ENCODE results near the gene B3GNT8.
A peak's percentile ranks its signal among the peaks of the same experiment; 100 is the strongest.
"Not testable (repeated sequence)": the region's sequence is repeated elsewhere in the genome, so short reads cannot be mapped to it uniquely, and the experiment has no call there.

B3GNT8 gene

DNA sequence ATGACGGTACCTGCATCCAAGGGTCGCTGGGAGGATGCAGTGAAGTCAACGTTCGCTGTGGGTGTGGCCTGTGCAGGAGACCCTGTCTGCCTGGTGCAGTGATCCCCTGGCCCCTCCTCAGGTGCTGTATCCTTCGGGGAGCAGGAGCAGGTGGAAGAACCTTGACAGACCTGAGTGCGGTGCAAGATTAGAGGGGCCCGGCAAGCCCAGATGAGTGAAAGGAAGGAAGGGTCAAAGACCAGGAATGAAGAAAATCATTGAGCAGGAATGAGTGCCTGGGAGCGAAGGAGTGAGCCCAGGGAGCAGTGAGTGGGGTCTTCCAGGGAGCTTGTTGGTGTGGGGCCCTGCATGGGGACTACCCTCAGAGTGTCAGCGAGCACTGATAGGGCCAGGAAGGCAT is 12.7 kb downstream of the B3GNT8 start:
- DNase-seq (ENCODE audit: low spot score) = no peak

DNA sequence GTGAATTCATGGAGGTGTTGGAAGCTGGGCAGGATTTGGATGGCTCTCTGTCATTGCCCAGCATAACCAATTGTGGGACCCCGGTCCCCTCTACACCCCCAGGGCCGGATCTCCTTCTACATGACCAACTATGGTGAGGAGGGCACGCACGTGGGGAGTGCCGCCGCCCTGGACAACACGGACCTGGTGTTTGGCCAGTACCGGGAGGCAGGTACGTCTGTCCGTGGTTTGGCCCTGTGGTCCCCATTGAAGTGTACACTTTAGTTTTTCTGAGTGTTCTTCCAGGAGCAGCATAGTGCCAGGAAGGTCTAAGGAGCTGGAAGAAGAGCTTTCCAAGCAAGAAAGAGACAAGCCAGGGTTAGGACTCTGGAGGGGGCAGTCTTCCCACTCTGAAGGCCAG is 13.2 kb downstream of the B3GNT8 start:
- DNase-seq (ENCODE audit: low spot score) = no peak

DNA sequence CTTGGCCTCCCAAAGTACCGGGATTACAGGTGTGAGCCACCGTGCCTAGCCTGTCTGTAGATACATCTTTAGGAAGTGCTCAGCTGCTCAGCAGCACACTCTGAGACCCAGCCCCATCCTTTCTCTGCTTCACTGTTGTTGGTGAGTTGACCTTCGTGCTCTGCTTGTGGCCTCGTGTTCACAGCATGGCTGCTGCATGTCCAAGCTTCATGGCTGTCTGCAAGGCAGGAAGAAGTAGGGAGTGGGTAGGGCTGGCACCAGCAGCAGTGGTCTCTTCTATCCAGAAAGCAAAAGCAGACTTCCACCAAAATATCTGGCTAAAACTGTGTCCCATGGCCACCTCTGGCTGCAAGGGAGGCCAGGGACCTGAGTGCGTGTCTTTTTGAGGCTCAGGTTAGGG is 14.2 kb downstream of the B3GNT8 start:
- no peak for DNase-seq (ENCODE audit: low spot score)

DNA sequence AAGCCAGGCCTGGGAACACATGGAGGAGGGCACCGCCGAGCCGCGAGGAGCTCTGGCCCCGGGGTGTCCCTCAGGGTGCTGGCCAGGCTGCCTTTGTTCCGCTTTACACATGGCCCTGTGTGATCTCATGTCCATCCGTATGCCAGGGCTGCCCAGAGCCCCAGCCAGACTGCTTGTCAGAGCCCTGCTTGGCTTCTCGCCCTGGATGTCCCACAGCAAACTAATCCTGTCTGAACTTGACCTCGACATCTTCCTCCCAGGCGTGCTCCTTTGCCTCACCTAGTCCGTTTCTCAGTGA is 15.3 kb downstream of the B3GNT8 start:
- DNase-seq (ENCODE audit: low spot score) = no peak

DNA sequence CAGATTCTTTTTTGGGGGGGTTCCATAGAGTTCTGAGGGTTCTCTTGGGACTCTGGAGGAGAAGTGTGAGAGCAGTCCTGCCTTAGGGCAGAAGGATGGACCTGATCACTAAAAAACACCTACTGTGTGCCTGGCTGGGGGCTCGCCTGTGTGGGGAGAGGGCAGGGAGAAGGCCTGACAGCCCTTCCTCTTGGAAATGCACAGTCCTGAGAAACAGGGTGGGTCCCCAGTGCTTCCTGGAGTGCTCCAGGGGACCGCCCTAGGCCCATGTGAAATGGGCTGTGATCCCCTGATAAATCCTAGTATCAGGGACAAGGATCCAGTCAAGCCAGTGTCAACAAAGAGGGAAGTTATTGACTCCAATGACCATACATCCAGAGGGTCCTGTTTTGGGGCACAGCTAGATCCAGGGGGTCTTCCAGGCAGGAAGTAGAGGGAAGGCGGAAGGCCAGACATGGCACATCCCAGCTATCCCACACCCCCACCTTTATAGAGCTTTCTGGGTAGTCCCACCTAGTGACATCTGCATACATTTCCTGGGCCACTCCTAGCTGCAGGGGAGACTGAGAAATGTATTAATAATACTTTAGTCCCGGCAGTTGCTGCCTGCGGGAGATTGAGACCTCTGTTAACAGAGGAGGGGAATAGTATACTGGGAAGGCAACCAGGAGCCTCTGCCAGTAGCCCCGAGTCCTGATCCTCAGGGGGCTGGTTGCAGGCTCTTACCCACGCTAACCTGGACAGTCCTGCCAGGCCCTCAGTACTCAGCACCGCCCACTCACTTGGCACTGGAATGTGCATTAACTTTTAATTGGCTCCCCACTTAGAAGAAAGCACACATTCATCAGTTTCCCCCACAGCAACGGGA is 15.8 kb downstream of the B3GNT8 start:
- no peak for DNase-seq (ENCODE audit: low spot score)

DNA sequence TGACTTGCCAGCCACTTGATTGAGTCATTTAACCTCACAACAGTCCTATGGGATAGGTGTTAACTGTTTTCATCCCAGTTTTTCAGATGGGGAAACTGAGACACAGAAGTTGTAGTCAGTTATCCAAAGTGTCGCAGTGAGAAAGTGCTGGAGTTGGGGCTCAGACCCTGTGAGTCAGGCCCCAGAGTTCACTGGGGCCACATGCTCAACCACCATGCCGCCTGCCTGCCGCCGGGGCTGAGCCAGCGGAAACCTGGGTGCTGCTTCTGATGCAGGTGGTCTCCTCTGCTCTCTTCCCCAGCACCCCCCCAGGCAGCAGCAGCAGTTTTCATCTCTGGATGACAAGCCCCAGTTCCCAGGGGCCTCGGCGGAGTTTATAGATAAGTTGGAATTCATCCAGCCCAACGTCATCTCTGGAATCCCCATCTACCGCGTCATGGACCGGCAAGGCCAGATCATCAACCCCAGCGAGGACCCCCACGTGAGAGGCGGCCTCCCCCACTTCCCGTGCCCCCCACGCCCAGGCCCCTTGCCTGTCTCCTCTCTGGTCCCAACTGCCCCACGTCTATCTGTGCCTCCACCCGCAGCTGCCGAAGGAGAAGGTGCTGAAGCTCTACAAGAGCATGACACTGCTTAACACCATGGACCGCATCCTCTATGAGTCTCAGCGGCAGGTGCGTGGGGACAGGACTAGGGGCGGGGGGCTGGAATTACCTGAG is 16.7 kb downstream of the B3GNT8 start:
- DNase-seq (ENCODE audit: low spot score) = no peak

DNA sequence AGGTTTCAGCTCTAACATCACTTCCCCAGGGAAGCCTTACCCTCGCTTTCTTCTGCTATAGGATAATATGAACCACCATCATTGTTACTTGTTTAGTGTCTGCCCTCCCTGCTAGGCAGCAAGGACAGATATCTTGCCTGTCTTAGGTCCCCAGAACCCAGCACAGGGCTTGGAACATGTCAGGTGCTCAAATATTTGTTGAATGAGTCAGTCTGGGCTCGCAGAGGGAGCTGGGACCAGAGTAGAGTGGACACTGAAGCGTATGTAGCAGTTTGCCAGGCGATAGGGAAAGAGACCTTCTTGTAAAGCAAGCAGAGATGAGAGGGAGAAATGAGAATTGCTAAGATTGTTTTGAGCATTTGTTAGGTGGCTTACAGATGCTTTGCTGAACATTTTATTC is 17.9 kb downstream of the B3GNT8 start:
- no peak for DNase-seq (ENCODE audit: low spot score)

DNA sequence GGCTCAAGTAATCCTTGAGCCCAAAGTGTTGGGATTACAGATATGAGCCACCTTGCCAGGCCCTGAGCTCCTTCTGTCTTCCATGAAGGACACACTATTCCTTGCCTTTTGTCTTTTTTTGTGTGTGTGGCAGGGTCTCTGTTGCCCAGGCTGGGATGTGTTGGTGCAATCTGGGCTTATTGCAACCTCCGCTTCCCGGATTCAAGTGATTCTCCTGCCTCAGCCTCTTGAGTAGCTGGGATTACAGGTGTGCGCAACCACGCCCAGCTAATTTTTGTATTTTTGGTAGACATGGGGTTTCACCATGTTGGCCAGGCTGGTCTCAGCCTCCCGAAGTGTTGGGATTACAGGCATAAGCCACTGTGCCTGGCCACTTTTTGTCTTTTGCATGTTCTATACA is 18.3 kb downstream of the B3GNT8 start:
- DNase-seq (ENCODE audit: low spot score) = not testable (repeated sequence)

DNA sequence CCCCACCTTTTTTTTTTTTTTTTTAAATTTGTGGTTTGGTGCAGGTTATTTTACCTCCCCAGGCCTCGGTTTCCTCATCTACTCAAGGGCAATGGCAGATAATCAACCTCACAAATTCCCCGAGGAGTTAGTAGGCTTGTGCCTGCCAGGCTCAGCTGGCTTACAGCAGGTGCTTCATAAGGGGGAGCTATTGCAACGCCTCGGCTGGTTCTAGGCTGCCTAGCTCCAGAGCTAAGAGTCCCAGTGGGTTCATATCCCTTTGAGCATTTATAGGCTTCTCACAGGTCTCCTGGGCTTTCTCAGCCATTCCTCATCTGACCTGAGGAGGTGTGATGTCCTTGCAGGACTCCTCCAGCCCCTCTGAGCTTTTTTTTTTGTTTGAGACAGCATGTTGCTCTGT is 18.9 kb downstream of the B3GNT8 start:
- no peak for DNase-seq (ENCODE audit: low spot score)

DNA sequence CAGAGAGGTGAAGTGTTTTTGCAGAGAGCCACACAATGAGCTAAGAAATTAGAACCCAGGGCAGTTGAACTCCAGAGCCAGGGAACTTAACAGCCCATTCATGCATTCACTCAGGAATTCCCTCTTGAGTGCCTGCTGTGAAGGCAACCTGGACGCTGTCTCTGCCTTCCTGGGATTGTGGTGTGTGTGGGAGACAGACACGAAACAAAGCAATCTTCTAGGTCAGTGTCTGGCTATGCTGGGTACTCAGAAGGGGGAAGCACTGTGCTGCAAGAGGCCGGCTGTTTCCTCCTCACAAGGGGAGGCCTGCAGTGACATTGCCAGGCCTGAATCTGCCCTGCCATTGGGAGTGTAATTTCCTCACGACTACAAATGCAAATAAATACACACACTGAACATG is 19.9 kb downstream of the B3GNT8 start:
- DNase-seq (ENCODE audit: low spot score) = no peak

DNA sequence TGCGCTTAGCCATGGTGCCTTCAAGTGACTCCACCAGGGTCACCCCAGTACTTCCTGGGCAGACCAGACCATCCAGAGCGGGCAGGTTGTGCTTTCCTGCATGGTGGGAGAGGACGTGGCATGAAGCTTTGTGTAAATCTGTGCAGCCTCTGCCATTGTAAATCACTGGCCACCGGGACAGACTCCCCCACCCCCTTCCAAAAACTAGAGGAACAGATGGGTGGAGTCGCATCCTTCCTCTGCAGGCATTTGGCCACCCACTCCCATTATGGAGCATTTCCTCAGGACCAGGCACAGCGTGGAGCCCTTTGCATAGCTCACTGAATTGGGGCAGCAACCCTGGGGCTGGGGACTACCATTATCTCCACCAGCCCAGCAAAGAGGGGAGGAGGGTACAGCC is 21.4 kb downstream of the B3GNT8 start:
- DNase-seq (ENCODE audit: low spot score) = no peak

DNA sequence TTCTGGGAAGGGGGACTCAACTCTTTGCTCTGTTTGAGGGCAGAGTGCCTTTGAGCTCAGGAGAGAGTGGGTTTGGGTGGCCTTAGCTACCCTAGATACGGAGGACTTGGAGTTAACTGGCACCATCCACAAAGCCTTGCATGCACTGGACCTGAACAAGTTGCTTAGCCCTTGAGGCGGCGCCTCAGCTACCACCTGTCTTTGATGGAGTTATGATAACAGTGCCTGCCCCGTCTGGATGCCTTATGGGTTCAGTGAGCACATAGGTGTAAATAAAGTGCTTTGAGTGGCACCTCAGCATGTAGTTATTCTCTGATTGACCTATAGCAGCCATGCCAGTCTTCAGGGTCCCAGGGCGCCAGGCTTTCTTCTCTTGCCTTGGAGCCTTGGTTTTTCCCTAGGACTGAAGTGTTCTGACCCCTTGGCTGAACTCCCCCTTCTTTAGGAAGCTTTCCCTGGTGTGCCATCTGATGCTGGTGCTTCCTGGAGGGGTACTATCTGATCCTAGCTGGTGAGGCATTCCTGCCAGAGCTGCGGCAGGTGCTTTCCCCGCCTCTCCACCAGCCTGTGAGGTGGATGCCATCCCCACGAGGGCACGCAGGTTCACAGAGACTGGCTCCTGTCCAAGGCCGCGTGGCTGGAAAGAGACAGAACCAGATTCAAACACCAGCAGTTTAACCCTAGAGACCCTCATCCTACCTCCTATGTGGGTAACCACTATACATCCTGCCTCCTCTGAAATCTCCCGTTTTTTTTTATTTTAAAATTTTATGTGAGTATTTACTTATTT is 23.8 kb downstream of the B3GNT8 start:
- no peak for DNase-seq (ENCODE audit: low spot score)

DNA sequence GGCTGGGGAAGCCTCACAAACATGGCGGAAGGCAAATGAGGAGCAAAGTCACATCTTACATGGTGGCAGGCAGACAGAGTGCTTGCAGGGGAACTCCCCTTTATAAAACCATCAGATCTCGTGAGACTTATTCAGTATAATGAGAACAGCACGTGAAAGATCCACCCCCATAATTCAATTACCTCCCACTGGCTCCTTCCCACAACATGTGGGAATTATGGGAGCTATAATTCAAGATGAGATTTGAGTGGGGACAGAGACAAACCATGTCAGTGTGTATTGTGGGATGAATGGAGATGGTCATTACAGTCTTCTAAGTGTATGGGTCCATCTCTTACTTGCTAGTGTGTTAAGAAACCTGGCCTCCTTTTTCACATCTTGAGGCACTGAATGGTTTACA is 25.2 kb downstream of the B3GNT8 start:
- DNase-seq (ENCODE audit: low spot score) = no peak

DNA sequence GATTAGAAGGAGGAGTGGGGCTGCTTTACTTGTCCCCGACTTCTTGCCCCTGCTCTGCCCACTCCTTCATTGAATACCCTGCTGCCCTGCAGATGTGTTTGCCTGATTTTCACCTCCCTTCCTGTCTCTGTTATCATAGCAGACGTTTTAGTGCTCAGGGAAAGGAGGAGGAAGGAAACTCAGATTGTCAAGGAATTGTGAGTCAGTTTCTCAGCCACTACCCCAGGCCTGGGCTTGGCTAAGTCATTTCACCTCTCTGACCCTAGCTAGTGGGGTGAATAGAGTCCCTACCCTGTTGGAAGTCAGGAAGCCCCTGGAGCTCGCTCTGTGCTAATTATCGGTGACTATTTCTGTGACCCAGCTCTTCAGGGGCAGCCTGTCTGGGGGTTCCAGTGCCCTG is 25.7 kb downstream of the B3GNT8 start:
- DNase-seq (ENCODE audit: low spot score) = no peak

DNA sequence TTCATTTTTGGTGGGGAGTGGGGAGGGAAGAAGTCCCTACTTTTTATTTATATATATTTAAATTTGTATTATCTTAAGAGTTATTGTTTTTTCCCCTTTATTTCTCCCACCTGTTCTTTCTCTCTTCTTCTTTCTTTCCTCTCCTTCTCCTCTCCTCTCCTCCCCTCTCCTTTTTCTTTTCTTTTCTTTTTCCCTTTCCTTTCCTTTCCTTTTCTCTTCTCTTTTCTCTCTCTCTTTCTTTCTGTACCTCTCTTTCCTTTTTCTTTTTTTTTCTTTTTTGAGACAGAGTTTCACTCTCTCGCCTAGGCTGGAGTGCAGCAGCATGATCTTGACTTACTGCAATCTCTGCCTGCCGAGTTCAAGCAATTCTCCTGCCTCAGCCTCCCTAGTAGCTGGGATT is 27.6 kb downstream of the B3GNT8 start:
- DNase-seq (ENCODE audit: low spot score) = no peak

DNA sequence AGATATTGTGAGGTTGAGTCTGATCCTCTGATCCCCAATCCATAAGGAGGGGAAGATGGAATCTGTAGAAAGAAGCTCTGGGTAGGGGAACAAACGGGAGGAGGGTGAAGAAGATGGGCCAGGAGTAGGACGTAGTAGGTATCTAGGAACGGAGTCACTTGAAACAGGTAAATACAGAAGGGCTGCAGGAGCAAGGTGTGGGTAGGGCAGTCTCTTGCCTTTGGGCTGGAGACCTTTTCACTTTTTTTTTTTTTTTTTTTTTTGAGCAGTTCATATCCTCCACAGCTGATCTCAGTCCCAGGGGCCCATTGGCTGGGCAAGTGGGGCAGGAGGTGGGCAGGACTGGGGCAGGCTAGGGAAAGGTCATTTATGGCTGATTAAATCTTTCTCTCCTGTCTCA is 28.1 kb downstream of the B3GNT8 start:
- no peak for DNase-seq (ENCODE audit: low spot score)

DNA sequence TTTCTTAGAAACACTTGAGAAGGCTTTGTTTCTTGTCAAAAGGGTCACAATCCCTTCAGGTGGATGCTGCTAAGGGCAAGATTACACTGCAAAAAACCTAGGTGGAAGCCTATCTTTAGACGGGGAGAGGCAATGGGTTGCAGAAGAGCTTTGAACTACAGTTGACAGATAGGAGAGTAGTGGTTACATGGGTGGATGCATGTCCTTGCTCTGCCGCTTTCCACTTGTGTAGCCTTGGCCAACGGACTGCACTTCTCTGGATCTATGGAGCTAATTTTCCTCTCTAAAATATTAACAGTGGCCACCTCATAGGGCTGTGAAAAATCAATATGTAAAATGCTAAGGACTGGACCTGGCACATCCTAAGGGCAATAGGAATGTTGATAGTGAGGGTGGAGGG is 28.6 kb downstream of the B3GNT8 start:
- DNase-seq (ENCODE audit: low spot score) = no peak

DNA sequence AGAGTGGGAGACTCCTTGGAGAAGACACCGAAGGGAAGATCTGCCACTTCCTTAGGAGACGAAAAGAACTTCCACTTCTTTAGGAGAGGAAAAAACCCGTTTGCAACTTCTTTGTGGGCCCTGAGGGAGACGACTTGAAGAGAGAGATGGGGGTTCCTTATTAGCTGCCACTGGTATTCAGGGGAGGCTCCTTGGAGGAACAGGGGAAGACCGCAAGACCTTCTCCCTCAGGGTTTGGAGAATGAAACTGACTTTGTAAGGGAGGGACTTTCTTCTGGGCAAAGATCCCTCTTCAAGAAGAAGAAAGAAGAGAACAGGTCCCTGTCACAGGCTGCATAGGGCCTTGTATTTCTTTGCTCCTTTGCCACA is 29.1 kb downstream of the B3GNT8 start:
- no peak for DNase-seq (ENCODE audit: low spot score)

DNA sequence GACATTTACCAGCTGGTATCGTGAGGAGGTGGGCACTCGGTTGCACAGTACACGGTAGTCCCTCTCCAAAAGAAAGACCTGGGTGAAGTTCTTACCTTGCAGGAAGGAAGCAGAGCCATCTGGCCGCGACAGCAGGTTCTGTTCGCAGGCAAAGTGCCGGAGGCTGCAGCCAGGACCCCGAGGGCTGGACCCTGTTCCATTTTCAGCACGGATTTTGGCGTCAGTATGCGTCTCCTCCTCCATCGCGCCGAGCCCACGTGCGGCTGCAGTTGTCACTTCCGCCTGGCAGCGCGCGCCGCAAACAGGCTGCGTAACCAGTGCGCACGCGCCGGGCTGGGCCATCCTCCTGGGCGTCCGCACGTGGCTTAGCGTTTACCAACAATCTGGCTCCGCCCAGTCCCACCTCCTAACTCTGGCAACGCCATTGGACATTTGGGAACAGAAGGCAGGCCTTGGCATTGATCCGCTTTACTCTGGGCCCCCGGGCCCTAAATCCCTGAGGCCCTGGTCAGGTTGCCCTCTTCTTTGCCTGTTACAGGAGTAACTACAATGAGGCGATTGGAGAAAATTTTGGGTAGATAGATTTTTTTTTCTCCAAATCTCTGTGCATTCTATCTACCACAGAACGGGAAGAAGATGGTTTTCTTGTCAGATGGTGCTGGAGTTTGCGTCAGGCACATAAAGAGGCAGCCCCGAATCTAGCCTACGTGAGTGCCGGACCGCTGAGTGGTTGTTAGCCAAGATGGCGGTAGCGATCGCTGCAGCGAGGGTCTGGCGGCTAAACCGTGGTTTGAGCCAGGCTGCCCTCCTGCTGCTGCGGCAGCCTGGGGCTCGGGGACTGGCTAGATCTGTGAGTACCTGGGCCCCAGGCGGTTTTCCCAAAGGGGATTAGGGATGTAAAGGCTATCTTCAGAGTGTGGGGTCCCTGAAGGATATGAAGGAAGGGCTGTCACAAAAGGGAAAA is 29.8 kb downstream of the B3GNT8 start, which contains the start of the genes BCKDHA and EXOSC5:
Gene BCKDHA, plus strand, starts transcription at position 733 of the 964 bp plus-strand sequence. Its CDS starts 10 bp downstream, at position 743.
Gene EXOSC5, minus strand, starts transcription at position 274 of the 964 bp plus-strand sequence. Its CDS starts 31 bp downstream, at position 243.
- DNase-seq (ENCODE audit: low spot score) = peak; percentile 99

DNA sequence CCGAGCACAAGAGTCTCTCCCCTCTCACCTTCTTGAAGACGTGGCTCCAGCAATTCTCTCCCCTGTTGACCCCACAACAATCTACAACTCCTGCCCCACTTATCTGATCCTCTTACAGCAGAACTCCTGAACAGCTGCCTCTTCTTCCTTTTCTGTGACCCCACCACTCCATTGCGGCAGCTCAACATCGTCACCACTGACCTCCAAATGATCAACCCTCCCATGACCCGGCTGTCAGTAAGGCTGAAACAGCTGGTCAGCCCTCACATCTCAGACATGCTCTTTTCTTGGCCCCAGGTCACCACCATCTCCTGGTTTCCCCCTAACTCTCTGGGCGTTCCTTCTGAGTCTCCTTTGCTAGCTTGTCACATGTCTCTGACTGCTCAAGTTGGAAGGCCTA is 31.8 kb downstream of the B3GNT8 start:
- no peak for DNase-seq (ENCODE audit: low spot score)

DNA sequence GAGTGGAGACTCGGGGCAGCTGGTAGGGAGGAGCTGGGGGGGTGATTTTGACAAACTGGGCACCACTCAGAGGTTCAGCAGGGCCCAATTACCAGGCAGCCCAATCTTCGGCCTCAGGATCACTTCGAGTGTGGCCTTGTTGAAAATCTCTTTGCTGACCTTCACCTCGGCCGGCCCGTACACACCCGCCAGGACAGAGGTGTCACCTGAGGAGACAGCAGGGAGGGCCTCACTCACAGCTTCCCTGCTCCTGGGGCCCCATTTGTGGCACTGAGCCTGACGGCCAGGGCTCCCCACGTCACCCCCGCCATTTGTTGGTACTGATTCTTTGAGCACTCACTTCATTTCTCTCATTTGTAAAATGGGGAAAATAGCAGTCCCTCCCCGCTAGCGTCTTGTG is 34.4 kb downstream of the B3GNT8 start:
- no peak for DNase-seq (ENCODE audit: low spot score)

DNA sequence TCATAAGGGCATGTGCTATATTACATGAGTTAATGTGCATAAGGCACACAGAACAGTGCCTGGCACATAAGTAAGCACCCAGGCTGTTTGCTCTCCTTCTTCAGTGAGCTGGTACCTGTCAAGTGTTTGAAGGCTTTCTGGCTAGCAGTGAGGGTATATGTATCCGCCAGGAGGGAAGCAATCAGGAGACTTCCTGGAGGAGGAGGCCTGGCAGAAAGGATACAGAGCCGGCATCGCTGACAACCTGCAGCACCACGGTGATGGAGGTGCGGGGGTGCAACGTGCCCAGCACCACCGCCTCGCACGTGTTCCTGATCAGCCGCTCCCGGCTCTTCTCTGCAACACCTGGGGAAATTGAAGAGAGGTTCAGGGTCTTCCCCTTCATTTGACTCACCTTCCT is 35.6 kb downstream of the B3GNT8 start:
- DNase-seq (ENCODE audit: low spot score) = no peak
